H1 (cell line): ENCODE data around the gene FNDC1. TPM values are rescaled to one million over a fixed set of nuclear protein-coding genes. Genes with fewer than 3 reads are reported as not detected.

Source experiments
- BRCA1 ChIP-seq: IDR thresholded peaks from 2 replicates; pipeline ENCODE4 v1.6.1; 2012; ENCODE audit warnings: low read depth, low read length, improper control_type of control experiment
- CHD7 ChIP-seq: fragments of 300-600 bp; sonication (generic); IDR thresholded peaks from 2 replicates; pipeline ENCODE4 v1.7.1; 2012; ENCODE audit warnings: low read length, moderate library complexity, mild to moderate bottlenecking, inconsistent platforms; ENCODE audit not compliant: insufficient replicate concordance
- EP300 ChIP-seq, 2 experiments: IDR thresholded peaks; 1 replicate in 1 of 2; 2 replicates in 1 of 2; pipeline ENCODE4 v1.6.1; 2011 to 2012; ENCODE audit warnings: low read depth in 2 of 2, low read length in 2 of 2, mild to moderate bottlenecking in 2 of 2, borderline replicate concordance in 1 of 2, inconsistent platforms in 1 of 2, moderate library complexity in 1 of 2
- GABPA ChIP-seq: IDR thresholded peaks from 2 replicates; pipeline ENCODE4 v1.6.1; 2011; ENCODE audit warnings: mild to moderate bottlenecking, low read length, moderate library complexity, borderline replicate concordance; ENCODE audit not compliant: insufficient read depth
- HDAC2 ChIP-seq, 2 experiments: fragments of 300-600 bp in 1 of 2; sonication (generic) in 1 of 2; IDR thresholded peaks; 2 replicates each; pipeline ENCODE4 v1.6.1; 2011 to 2012; ENCODE audit warnings: low read depth in 2 of 2, low read length in 2 of 2, mild to moderate bottlenecking in 2 of 2, moderate library complexity in 2 of 2, borderline replicate concordance in 1 of 2, inconsistent platforms in 1 of 2
- KDM5A ChIP-seq: fragments of 200-600 bp; IDR thresholded peaks from 2 replicates; pipeline ENCODE4 v1.7.1; 2012; ENCODE audit warnings: mild to moderate bottlenecking, low read length, inconsistent platforms, mixed read lengths
- SIRT6 ChIP-seq: IDR thresholded peaks from one replicate; pipeline ENCODE4 v1.7.1; 2012; ENCODE audit warnings: low read length, inconsistent platforms
- SUZ12 ChIP-seq: fragments of 200-600 bp; sonication (generic); IDR thresholded peaks from 2 replicates; pipeline ENCODE4 v1.6.1; 2012; ENCODE audit warnings: mild to moderate bottlenecking, inconsistent platforms, low read length, moderate library complexity, mixed read lengths
- TBP ChIP-seq: IDR thresholded peaks from 2 replicates; pipeline ENCODE4 v1.6.1; 2011; ENCODE audit warnings: low read depth, low read length, improper control_type of control experiment
- TEAD4 ChIP-seq: IDR thresholded peaks from 2 replicates; pipeline ENCODE4 v1.6.1; 2012; ENCODE audit warnings: low read depth, low read length, inconsistent platforms, mixed read lengths
- USF2 ChIP-seq: IDR thresholded peaks from 2 replicates; pipeline ENCODE4 v1.6.1; 2011; ENCODE audit warnings: low read length, improper control_type of control experiment
- polyA plus RNA-seq, 7 experiments: library from polyadenylated mRNA; depleted of rRNA in 3 of 7; stranded (reverse) in 5 of 7; unstranded in 2 of 7; fragments of >200 nt in 5 of 7; fragments of 200-250 nt in 2 of 7; gene quantifications; 1 replicate in 5 of 7; 2 replicates in 1 of 7; 4 replicates in 1 of 7; pipeline versions ENCODE4 v1.2.1 to v1.2.3, GENCODE V29; 2011 to 2013; ENCODE audit warnings: missing spikeins in 2 of 7, mixed read lengths in 2 of 7
- total RNA-seq: library from RNA; stranded (reverse); fragmentation: NEBNext Ultra II Directional; extraction: Animal tissue kit (Norgen Biotek cat#: 25700); gene quantifications from 2 replicates; pipeline ENCODE4 v1.2.1, GENCODE V29; 2021

The FNDC1 gene
- total and polyA plus RNA-seq, 2 of the 8 experiments (the other 6 are each of a cell fraction or from before 2014, with no cell fraction given): 0.06 to 0.30 TPM

GRCh38 chr6:159232751-159233150 is 63.6 kb downstream of the FNDC1 start (continued):
- TF ChIP-seq CHD7 (no peak), TEAD4 (no peak), KDM5A (no peak), SIRT6 (no peak), SUZ12 (no peak), BRCA1 (no peak), USF2 (no peak), GABPA (no peak), HDAC2 (IDR thresholded peaks at IDR 0.05; ENCODE audit: borderline replicate concordance in 1 of 2, low read depth in 2 of 2, low read length in 2 of 2) (no peak), EP300 (IDR thresholded peaks at IDR 0.05; ENCODE audit: borderline replicate concordance in 1 of 2, low read depth in 2 of 2, low read length in 2 of 2) (no peak), TBP (no peak)
